Measurements from ENCODE around the gene XBP1.

DNA sequence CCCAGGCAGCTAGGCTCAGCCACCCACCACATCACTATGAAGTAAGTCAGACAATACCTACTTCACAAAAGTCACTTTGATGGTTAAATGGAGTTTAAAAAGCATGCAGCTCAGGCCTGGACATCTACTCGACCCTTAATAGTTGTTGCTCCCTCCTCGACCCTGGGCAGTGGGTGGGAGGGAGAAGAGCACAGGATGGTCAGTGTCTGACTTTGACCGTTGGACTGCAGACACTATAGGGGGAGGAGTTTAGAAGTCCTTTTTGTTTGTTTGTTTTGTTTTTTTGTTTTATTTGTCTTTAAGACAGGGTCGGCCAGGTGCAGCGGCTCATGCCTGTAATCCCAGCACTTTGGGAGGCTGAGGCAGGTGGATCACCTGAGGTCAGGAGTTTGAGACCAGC is 38.6 kb upstream of the XBP1 start:
- TF ChIP-seq CTCF (conservative IDR thresholded peaks at IDR 0.05; ENCODE audit: low read length) (no peak), EZH2phosphoT487 (IDR thresholded peaks at IDR 0.05; ENCODE audit: borderline replicate concordance) (no peak)

All from Loucy (cell line).